Keratinocyte (primary cell): Measurements from ENCODE around the gene ALPK1. TPM values are rescaled to one million over a fixed set of nuclear protein-coding genes. Genes with fewer than 3 reads are reported as not detected.

Source experiments
- DNase-seq: peaks from one replicate; pipeline ENCODE4 v3.0.0-alpha.2; 2011; ENCODE audit warnings: low read depth, missing footprints, low spot score
- FAIRE-seq: peaks from 2 replicates; lab custom pipeline; 2011; peaks lifted over from hg19 to GRCh38; lab: Jason Lieb, UNC
- H2AFZ ChIP-seq: 2 replicates; pipeline ENCODE4 v1.6.0; 2012; ENCODE audit warnings: low read length, control low read depth, inconsistent platforms; ENCODE audit not compliant: control insufficient read depth
- H3K27ac ChIP-seq: 2 replicates; pipeline ENCODE4 v1.5.1; 2011; ENCODE audit warnings: low read length; ENCODE audit not compliant: control insufficient read depth, insufficient read depth
- H3K27me3 ChIP-seq: 3 replicates; pipeline ENCODE4 v1.6.0; 2011; ENCODE audit warnings: low read length; ENCODE audit not compliant: control insufficient read depth, insufficient read depth; ENCODE audit errors: extremely low read depth
- H3K36me3 ChIP-seq, 2 experiments: 2 replicates in 1 of 2; 3 replicates in 1 of 2; pipeline ENCODE4 v1.5.1; 2011; ENCODE audit warnings: low read length in 2 of 2, mild to moderate bottlenecking in 1 of 2; ENCODE audit not compliant: control insufficient read depth in 2 of 2, insufficient read depth in 2 of 2; ENCODE audit errors: extremely low read depth in 1 of 2
- H3K4me1 ChIP-seq: 3 replicates; pipeline ENCODE4 v1.5.1; 2011; ENCODE audit warnings: low read length; ENCODE audit not compliant: control insufficient read depth, insufficient read depth; ENCODE audit errors: extremely low read depth
- H3K4me2 ChIP-seq: 3 replicates; pipeline ENCODE4 v1.6.0; 2011; ENCODE audit warnings: low read depth, low read length; ENCODE audit not compliant: control insufficient read depth, insufficient read depth; ENCODE audit errors: extremely low read depth
- H3K4me3 ChIP-seq, 3 experiments: fragments of 200-600 bp in 1 of 3; sonication (generic) in 1 of 3; 2 replicates in 2 of 3; 3 replicates in 1 of 3; pipeline ENCODE4 v1.5.1; 2011 to 2016; ENCODE audit warnings: low read length in 3 of 3, mild to moderate bottlenecking in 3 of 3, control low read depth in 2 of 3, inconsistent platforms in 1 of 3, low read depth in 1 of 3, mixed read lengths in 1 of 3, mixed run types in 1 of 3, moderate library complexity in 1 of 3; ENCODE audit not compliant: control insufficient read depth in 2 of 3, insufficient read depth in 2 of 3; ENCODE audit errors: extremely low read depth in 1 of 3
- H3K79me2 ChIP-seq: 2 replicates; pipeline ENCODE4 v1.6.0; 2012; ENCODE audit warnings: low read length; ENCODE audit not compliant: control insufficient read depth, insufficient read depth
- H3K9ac ChIP-seq: 3 replicates; pipeline ENCODE4 v1.6.0; 2011; ENCODE audit warnings: low read length; ENCODE audit not compliant: control insufficient read depth, insufficient read depth; ENCODE audit errors: extremely low read depth
- H3K9me1 ChIP-seq: 3 replicates; pipeline ENCODE4 v1.6.0; 2011; ENCODE audit warnings: low read length; ENCODE audit not compliant: control insufficient read depth, insufficient read depth; ENCODE audit errors: extremely low read depth
- H3K9me3 ChIP-seq: 2 replicates; pipeline ENCODE4 v1.5.1; 2012; ENCODE audit warnings: low read depth, low read length; ENCODE audit not compliant: control insufficient read depth
- H4K20me1 ChIP-seq: 3 replicates; pipeline ENCODE4 v1.6.0; 2011; ENCODE audit warnings: low read length; ENCODE audit not compliant: control insufficient read depth, insufficient read depth; ENCODE audit errors: extremely low read depth
- CTCF ChIP-seq, 3 experiments: IDR thresholded peaks in 1 of 3; conservative IDR thresholded peaks in 1 of 3; optimal IDR thresholded peaks in 1 of 3; 2 replicates in 2 of 3; 3 replicates in 1 of 3; pipeline versions ENCODE3 to v1.5.1; 2011; ENCODE audit warnings: low read length in 3 of 3, mild to moderate bottlenecking in 3 of 3, moderate library complexity in 2 of 3, control low read depth in 1 of 3, inconsistent platforms in 1 of 3; ENCODE audit not compliant: insufficient read depth in 2 of 3; ENCODE audit errors: extremely low read depth in 1 of 3
- EZH2 ChIP-seq: IDR thresholded peaks from one replicate; pipeline ENCODE4 v1.6.1; 2012; ENCODE audit warnings: inconsistent platforms, mild to moderate bottlenecking, low read length, moderate library complexity
- dilution Hi-C: fragments of 300-500 bp; cut with MboI; formaldehyde crosslinking; loops from one replicate; pipeline ENCODE4 v1.7.0; 2020; ENCODE audit warnings: low sequenced_read_pairs; ENCODE audit not compliant: extremely low pct_ligation_motif_present
- polyA plus RNA-seq, 5 experiments: library from polyadenylated mRNA; depleted of rRNA in 3 of 5; stranded (reverse) in 3 of 5; stranded (forward) in 1 of 5; unstranded in 1 of 5; fragments of >200 nt; gene quantifications; 1 replicate in 1 of 5; 2 replicates in 3 of 5; 3 replicates in 1 of 5; pipeline versions ENCODE4 v1.2.1 to v1.2.3, GENCODE V29; 2011 to 2012; ENCODE audit warnings: missing spikeins in 2 of 5, low read depth in 1 of 5, low replicate concordance in 1 of 5

The ALPK1 gene
- polyA plus RNA-seq, 1 donor (not counting 4 experiments of a cell fraction or from before 2014, with no cell fraction given) = 5.5 TPM

- no peak for FAIRE-seq
- TF ChIP-seq CTCF (optimal IDR thresholded peaks at IDR 0.05 in 1 of 3, IDR thresholded peaks at IDR 0.05 in 1 of 3, conservative IDR thresholded peaks at IDR 0.05 in 1 of 3; ENCODE audit: extremely low read depth in 1 of 3, insufficient read depth in 2 of 3, low read length in 3 of 3) (no peak), EZH2 (no peak)
- dilution Hi-C loops = no loop called here
Measured at GRCh38 chr4:112272292-112272691, 24.9 kb upstream of the ALPK1 start.

DNA sequence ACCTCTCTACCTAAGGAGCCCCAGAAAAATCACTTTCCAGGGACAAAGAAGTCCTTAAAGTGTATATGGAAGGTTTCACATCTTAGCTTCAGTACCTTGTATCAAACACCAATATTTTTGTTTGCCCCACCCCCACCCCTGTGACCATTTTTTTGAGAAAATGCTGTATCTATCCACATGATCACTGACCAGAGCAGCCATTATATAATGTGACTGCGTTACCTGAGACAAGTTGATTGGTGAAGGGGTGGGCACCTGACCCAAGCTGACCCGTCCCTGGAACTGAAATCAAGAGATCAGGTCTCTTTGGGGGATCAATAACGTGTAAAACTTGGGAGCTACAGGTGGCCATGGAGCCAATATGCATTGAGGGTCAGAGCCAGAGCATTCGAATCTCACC is 22.2 kb upstream of the ALPK1 start:
- H3K36me3 ChIP-seq = no peaks in the 10 kb centered on the region
- peaks cover 39% of the 10 kb centered on the region for H3K4me1 ChIP-seq
- H3K4me2 ChIP-seq = no peak overlapping the region
- no peaks in the 10 kb centered on the region for H4K20me1 ChIP-seq
- H3K4me3 ChIP-seq = no peak overlapping the region
- no peak for DNase-seq
- H3K27ac ChIP-seq = no peak overlapping the region
- FAIRE-seq = no peak
- no peaks in the 10 kb centered on the region for H3K9me1 ChIP-seq
- peaks cover 12% of the 10 kb centered on the region for H3K79me2 ChIP-seq
- H3K9me3 ChIP-seq = no peaks in the 10 kb centered on the region
- dilution Hi-C loops = no loop called here
- no peak overlapping the region for H2AFZ ChIP-seq
- no peak overlapping the region for H3K9ac ChIP-seq
- TF ChIP-seq EZH2 = no peak
- no peak for TF ChIP-seq CTCF (optimal IDR thresholded peaks at IDR 0.05 in 1 of 3, IDR thresholded peaks at IDR 0.05 in 1 of 3, conservative IDR thresholded peaks at IDR 0.05 in 1 of 3; ENCODE audit: extremely low read depth in 1 of 3, insufficient read depth in 2 of 3, low read length in 3 of 3)
- H3K27me3 ChIP-seq = no peaks in the 10 kb centered on the region

More at GRCh38 chr4:112272292-112272691, 24.9 kb upstream of the ALPK1 start:
- no peak overlapping the region for H3K4me3 ChIP-seq
- no peaks in the 10 kb centered on the region for H4K20me1 ChIP-seq
- H3K36me3 ChIP-seq = no peaks in the 10 kb centered on the region
- H3K9me3 ChIP-seq = no peaks in the 10 kb centered on the region
- peaks cover 23% of the 10 kb centered on the region for H3K4me1 ChIP-seq
- no peaks in the 10 kb centered on the region for H3K9me1 ChIP-seq
- H3K27ac ChIP-seq = no peak overlapping the region
- DNase-seq = no peak
- H3K4me2 ChIP-seq = no peak overlapping the region
- no peak overlapping the region for H3K9ac ChIP-seq
- H3K79me2 ChIP-seq = peaks cover 9% of the 10 kb centered on the region
- no peaks in the 10 kb centered on the region for H3K27me3 ChIP-seq
- no peak overlapping the region for H2AFZ ChIP-seq
